GM19043 (cell line): ENCODE data around the gene NEGR1.

Source experiments
- ATAC-seq: cut with Tn5 transposase; IDR thresholded peaks from one replicate; pipeline ENCODE4 v1.9.1; 2021; ENCODE audit warnings: low read depth; ENCODE audit not compliant: unreplicated experiment

The NEGR1 gene

GRCh38 chr1:71522721-71523120 is 759.6 kb downstream of the NEGR1 start:
- ATAC-seq: no peak

GRCh38 chr1:71521655-71522264 is 760.6 kb downstream of the NEGR1 start:
- no peak for ATAC-seq

- ATAC-seq: no peak
Measured at GRCh38 chr1:71511505-71511904, 770.8 kb downstream of the NEGR1 start.

- no peak for ATAC-seq
Measured at GRCh38 chr1:71510725-71511124, 771.6 kb downstream of the NEGR1 start.

- ATAC-seq: no peak
Measured at GRCh38 chr1:71509051-71509595, 773.2 kb downstream of the NEGR1 start.

- no peak for ATAC-seq
Measured at GRCh38 chr1:71502006-71502405, 780.3 kb downstream of the NEGR1 start.

- ATAC-seq: no peak
Measured at GRCh38 chr1:71498542-71498941, 783.8 kb downstream of the NEGR1 start.

GRCh38 chr1:71494163-71494562 is 788.2 kb downstream of the NEGR1 start:
- ATAC-seq: no peak

- no peak for ATAC-seq
Measured at GRCh38 chr1:71492298-71493041, 789.9 kb downstream of the NEGR1 start.

GRCh38 chr1:71490432-71490831 is 791.9 kb downstream of the NEGR1 start:
- no peak for ATAC-seq

GRCh38 chr1:71488555-71489252 is 793.6 kb downstream of the NEGR1 start:
- no peak for ATAC-seq

GRCh38 chr1:71473331-71473730 is 809.0 kb downstream of the NEGR1 start:
- no peak for ATAC-seq

- ATAC-seq: no peak
Measured at GRCh38 chr1:71465093-71465492, 817.2 kb downstream of the NEGR1 start.

- ATAC-seq: no peak
Measured at GRCh38 chr1:71464016-71464415, 818.3 kb downstream of the NEGR1 start.

- no peak for ATAC-seq
Measured at GRCh38 chr1:71463144-71463543, 819.2 kb downstream of the NEGR1 start.

GRCh38 chr1:71462247-71462646 is 820.1 kb downstream of the NEGR1 start:
- ATAC-seq: no peak

- ATAC-seq: no peak
Measured at GRCh38 chr1:71461416-71461815, 820.9 kb downstream of the NEGR1 start.

GRCh38 chr1:71448444-71448843 is 833.9 kb downstream of the NEGR1 start:
- ATAC-seq: no peak

- no peak for ATAC-seq
Measured at GRCh38 chr1:71438626-71439025, 843.7 kb downstream of the NEGR1 start.

- ATAC-seq: no peak
Measured at GRCh38 chr1:71435951-71436350, 846.4 kb downstream of the NEGR1 start.

GRCh38 chr1:71434240-71434639 is 848.1 kb downstream of the NEGR1 start:
- no peak for ATAC-seq
